ENCODE results near the gene CLTB. TPM values are rescaled to one million over a fixed set of nuclear protein-coding genes. Genes with fewer than 3 reads are reported as not detected.

The CLTB gene
- total RNA-seq, 1 donor from 2014 or later, result 117 TPM

- peaks cover 3% of the 10 kb centered on the region for H3K4me1 Mint-ChIP-seq (ENCODE audit: low read depth, unreplicated experiment)
- DNase-seq (ENCODE audit: low read depth) (no peak), FAIRE-seq (no peak)
- Histone ChIP-seq H4K20me1 (ENCODE audit: insufficient read depth, low read length) (peaks cover 11% of the 10 kb centered on the region), H3K79me2 (ENCODE audit: insufficient read depth, low read length) (no peaks in the 10 kb centered on the region), H2AFZ (ENCODE audit: low read depth, low read length) (no peak overlapping the region), H3K36me3 (ENCODE audit: insufficient read depth, low read length) (peaks cover 2% of the 10 kb centered on the region), H3K27me3 (ENCODE audit: insufficient read depth, low read length) (no peaks in the 10 kb centered on the region), H3K27ac (ENCODE audit: low read depth, low read length) (no peak overlapping the region), H3K9me3 (ENCODE audit: insufficient read depth, low read depth, low read length) (no peaks in the 10 kb centered on the region), H3K4me1 (ENCODE audit: insufficient read depth, low read length) (no peaks in the 10 kb centered on the region), H3K4me2 (ENCODE audit: low read length) (no peak overlapping the region), H3K9ac (ENCODE audit: low read length) (no peak overlapping the region), H3K4me3 (ENCODE audit: insufficient read depth, low read depth, low read length) (no peak overlapping the region)
- no peak overlapping the region for H3K27ac Mint-ChIP-seq (ENCODE audit: unreplicated experiment)
- H3K27me3 Mint-ChIP-seq (ENCODE audit: low read depth, unreplicated experiment), result no peaks in the 10 kb centered on the region
- no peak overlapping the region for H3K4me3 Mint-ChIP-seq (ENCODE audit: unreplicated experiment)
- peaks cover 20% of the 10 kb centered on the region for H3K36me3 Mint-ChIP-seq (ENCODE audit: low read depth, unreplicated experiment)
- TF ChIP-seq, protein P1, sequence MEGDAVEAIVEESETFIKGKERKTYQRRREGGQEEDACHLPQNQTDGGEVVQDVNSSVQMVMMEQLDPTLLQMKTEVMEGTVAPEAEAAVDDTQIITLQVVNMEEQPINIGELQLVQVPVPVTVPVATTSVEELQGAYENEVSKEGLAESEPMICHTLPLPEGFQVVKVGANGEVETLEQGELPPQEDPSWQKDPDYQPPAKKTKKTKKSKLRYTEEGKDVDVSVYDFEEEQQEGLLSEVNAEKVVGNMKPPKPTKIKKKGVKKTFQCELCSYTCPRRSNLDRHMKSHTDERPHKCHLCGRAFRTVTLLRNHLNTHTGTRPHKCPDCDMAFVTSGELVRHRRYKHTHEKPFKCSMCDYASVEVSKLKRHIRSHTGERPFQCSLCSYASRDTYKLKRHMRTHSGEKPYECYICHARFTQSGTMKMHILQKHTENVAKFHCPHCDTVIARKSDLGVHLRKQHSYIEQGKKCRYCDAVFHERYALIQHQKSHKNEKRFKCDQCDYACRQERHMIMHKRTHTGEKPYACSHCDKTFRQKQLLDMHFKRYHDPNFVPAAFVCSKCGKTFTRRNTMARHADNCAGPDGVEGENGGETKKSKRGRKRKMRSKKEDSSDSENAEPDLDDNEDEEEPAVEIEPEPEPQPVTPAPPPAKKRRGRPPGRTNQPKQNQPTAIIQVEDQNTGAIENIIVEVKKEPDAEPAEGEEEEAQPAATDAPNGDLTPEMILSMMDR (IDR thresholded peaks at IDR 0.05; ENCODE audit: insufficient read depth, low read depth, low read length), result no peak
- TF ChIP-seq EZH2 (IDR thresholded peaks at IDR 0.05; ENCODE audit: insufficient read depth, low read length), result no peak
- no peaks in the 10 kb centered on the region for H3K9me3 Mint-ChIP-seq (ENCODE audit: unreplicated experiment)
Observed at GRCh38 chr5:176405656-176406435, 10.5 kb downstream of the CLTB start.

GRCh38 chr5:176401281-176402205 is 14.8 kb downstream of the CLTB start:
- Histone ChIP-seq H3K9me3 (ENCODE audit: insufficient read depth, low read depth, low read length) (no peaks in the 10 kb centered on the region), H3K4me2 (ENCODE audit: low read length) (no peak overlapping the region), H3K9ac (ENCODE audit: low read length) (no peak overlapping the region), H3K36me3 (ENCODE audit: insufficient read depth, low read length) (no peaks in the 10 kb centered on the region), H2AFZ (ENCODE audit: low read depth, low read length) (no peak overlapping the region), H3K27me3 (ENCODE audit: insufficient read depth, low read length) (no peaks in the 10 kb centered on the region), H3K4me3 (ENCODE audit: insufficient read depth, low read depth, low read length) (no peak overlapping the region), H3K79me2 (ENCODE audit: insufficient read depth, low read length) (no peaks in the 10 kb centered on the region), H3K4me1 (ENCODE audit: insufficient read depth, low read length) (no peaks in the 10 kb centered on the region), H3K27ac (ENCODE audit: low read depth, low read length) (no peak overlapping the region), H4K20me1 (ENCODE audit: insufficient read depth, low read length) (no peaks in the 10 kb centered on the region)
- no peak overlapping the region for H3K27ac Mint-ChIP-seq (ENCODE audit: unreplicated experiment)
- FAIRE-seq, result no peak
- peaks cover 12% of the 10 kb centered on the region for H3K36me3 Mint-ChIP-seq (ENCODE audit: low read depth, unreplicated experiment)
- no peaks in the 10 kb centered on the region for H3K27me3 Mint-ChIP-seq (ENCODE audit: low read depth, unreplicated experiment)
- H3K4me3 Mint-ChIP-seq (ENCODE audit: unreplicated experiment), result no peak overlapping the region
- peaks cover 4% of the 10 kb centered on the region for H3K4me1 Mint-ChIP-seq (ENCODE audit: low read depth, unreplicated experiment)
- TF ChIP-seq EZH2 (IDR thresholded peaks at IDR 0.05; ENCODE audit: insufficient read depth, low read length), result no peak
- TF ChIP-seq, protein P1 (IDR thresholded peaks at IDR 0.05; ENCODE audit: insufficient read depth, low read depth, low read length), result no peak
- no peak for DNase-seq (ENCODE audit: low read depth)
- H3K9me3 Mint-ChIP-seq (ENCODE audit: unreplicated experiment), result no peaks in the 10 kb centered on the region
